Cardiac fibroblast (primary cell): ENCODE results near the gene RAP1GAP.

ENCODE experiments used
- DNase-seq, 2 donors: peaks; one replicate each; pipeline versions ENCODE4 v3.0.0 to v3.0.0-alpha.2; 2010; ENCODE audit warnings: low read depth in 2 of 2
- H3K4me3 ChIP-seq, 2 donors: replicated peaks in 1 of 2; 1 replicate in 1 of 2; 2 replicates in 1 of 2; pipeline ENCODE4 v1.5.1; 2011; ENCODE audit warnings: low read depth in 2 of 2, low read length in 2 of 2, mild to moderate bottlenecking in 2 of 2, moderate library complexity in 1 of 2
- CTCF ChIP-seq: IDR thresholded peaks from one replicate; pipeline ENCODE4 v1.5.1; 2011; ENCODE audit warnings: low read depth, mild to moderate bottlenecking, low read length, inconsistent platforms

The RAP1GAP gene

GRCh38 chr1:21621761-21622436 lies 47.3 kb downstream of the RAP1GAP start:
- no peak overlapping the region for H3K4me3 ChIP-seq
- no peak for DNase-seq
- no peak for TF ChIP-seq CTCF

- no peak for DNase-seq
- no peak for TF ChIP-seq CTCF
- no peak overlapping the region for H3K4me3 ChIP-seq
Observed at GRCh38 chr1:21621051-21621450, 48.1 kb downstream of the RAP1GAP start.

- no peak for TF ChIP-seq CTCF
- DNase-seq: no peak
- no peak overlapping the region for H3K4me3 ChIP-seq
Observed at GRCh38 chr1:21620496-21620895, 48.7 kb downstream of the RAP1GAP start.

- TF ChIP-seq CTCF: no peak
- no peak for DNase-seq
- no peak overlapping the region for H3K4me3 ChIP-seq
Observed at GRCh38 chr1:21620011-21620410, 49.1 kb downstream of the RAP1GAP start.

- H3K4me3 ChIP-seq: no peak overlapping the region
- no peak for TF ChIP-seq CTCF
- no peak for DNase-seq
Observed at GRCh38 chr1:21619375-21619947, 49.7 kb downstream of the RAP1GAP start.

- H3K4me3 ChIP-seq: no peak overlapping the region
- no peak for DNase-seq
- no peak for TF ChIP-seq CTCF
Observed at GRCh38 chr1:21618561-21619374, 50.4 kb downstream of the RAP1GAP start.
